IMR-90 (cell line): Measurements from ENCODE around the gene WNT4.

Experiments
- CTCF ChIP-seq: conservative IDR thresholded peaks from 2 replicates; pipeline ENCODE4 v1.5.1; 2012; ENCODE audit warnings: mild to moderate bottlenecking, low read depth, low read length, improper control_type of control experiment
- ELK1 ChIP-seq: fragments of 150-350 bp; IDR thresholded peaks from 2 replicates; pipeline ENCODE4 v1.6.1; 2016; ENCODE audit warnings: low read depth, mild to moderate bottlenecking, low read length, moderate library complexity, borderline replicate concordance
- FOS ChIP-seq: fragments of 150-350 bp; IDR thresholded peaks from 2 replicates; pipeline ENCODE4 v1.6.1; 2016; ENCODE audit warnings: low read depth, low read length
- POLR2A ChIP-seq: IDR thresholded peaks from 2 replicates; pipeline ENCODE4 v1.6.1; 2012; ENCODE audit warnings: mild to moderate bottlenecking, low read depth, low read length
- RFX5 ChIP-seq: IDR thresholded peaks from 2 replicates; pipeline ENCODE4 v1.8.0; 2012; ENCODE audit warnings: low read depth, mild to moderate bottlenecking, low read length, moderate library complexity

- TF ChIP-seq ELK1 (no peak), POLR2A (no peak), FOS (no peak), RFX5 (no peak), CTCF (no peak)
Measured at GRCh38 chr1:22140694-22141093, 2.2 kb downstream of the WNT4 start.
